ENCODE data around the gene BATF.
A peak's percentile ranks its signal among the peaks of the same experiment; 100 is the strongest.

BATF gene

GRCh38 chr14:75519826-75520728 lies 2.2 kb upstream of the BATF start:
- H3K4me3 ChIP-seq (ENCODE audit: extremely low read depth, insufficient read depth, low read length, poor library complexity, severe bottlenecking): no peak overlapping the region
- 91 to 94% methylated on average over 5 to 6 of the region's 11 CpGs for WGBS, 2 experiments (ENCODE audit: insufficient coverage in 2 of 2)
- no peaks in the 10 kb centered on the region for H3K36me3 ChIP-seq (ENCODE audit: control insufficient read depth, insufficient read depth, low read length)
- no peaks in the 10 kb centered on the region for H3K9me3 ChIP-seq (ENCODE audit: control insufficient read depth, low read length)
- no peak overlapping the region for H3K27ac ChIP-seq (ENCODE audit: low read depth, low read length, severe bottlenecking)
- H3K4me1 ChIP-seq (ENCODE audit: control insufficient read depth, insufficient read depth, low read length, poor library complexity, severe bottlenecking): peaks cover 23% of the 10 kb centered on the region

GRCh38 chr14:75520852-75521251 lies 1.4 kb upstream of the BATF start:
- Histone ChIP-seq H3K36me3 (ENCODE audit: control insufficient read depth, insufficient read depth, low read length) (no peaks in the 10 kb centered on the region), H3K27ac (ENCODE audit: low read depth, low read length, severe bottlenecking) (no peak overlapping the region), H3K9me3 (ENCODE audit: control insufficient read depth, low read length) (no peaks in the 10 kb centered on the region), H3K4me1 (ENCODE audit: control insufficient read depth, insufficient read depth, low read length, poor library complexity, severe bottlenecking) (peaks cover 23% of the 10 kb centered on the region), H3K4me3 (ENCODE audit: extremely low read depth, insufficient read depth, low read length, poor library complexity, severe bottlenecking) (no peak overlapping the region)
- WGBS, 2 experiments (ENCODE audit: insufficient coverage in 2 of 2): 82 to 95% methylated on average over 2 to 3 of the region's 3 CpGs

- Histone ChIP-seq H3K36me3 (ENCODE audit: control insufficient read depth, insufficient read depth, low read length) (no peaks in the 10 kb centered on the region), H3K4me1 (ENCODE audit: control insufficient read depth, insufficient read depth, low read length, poor library complexity, severe bottlenecking) (peaks cover 23% of the 10 kb centered on the region), H3K27ac (ENCODE audit: low read depth, low read length, severe bottlenecking) (no peak overlapping the region), H3K9me3 (ENCODE audit: control insufficient read depth, low read length) (no peaks in the 10 kb centered on the region), H3K4me3 (ENCODE audit: extremely low read depth, insufficient read depth, low read length, poor library complexity, severe bottlenecking) (no peak overlapping the region)
- 87 to 96% methylated on average over 5 to 6 of the region's 11 CpGs for WGBS, 2 experiments (ENCODE audit: insufficient coverage in 2 of 2)
These were observed 662 bp upstream of the BATF start for GRCh38 chr14:75521415-75522199.

- 82 to 92% methylated on average over 1 of the region's 1 CpG for WGBS, 2 experiments (ENCODE audit: insufficient coverage in 2 of 2)
- Histone ChIP-seq H3K4me1 (ENCODE audit: control insufficient read depth, insufficient read depth, low read length, poor library complexity, severe bottlenecking) (peaks cover 23% of the 10 kb centered on the region), H3K36me3 (ENCODE audit: control insufficient read depth, insufficient read depth, low read length) (no peaks in the 10 kb centered on the region), H3K4me3 (ENCODE audit: extremely low read depth, insufficient read depth, low read length, poor library complexity, severe bottlenecking) (no peak overlapping the region), H3K9me3 (ENCODE audit: control insufficient read depth, low read length) (no peaks in the 10 kb centered on the region), H3K27ac (ENCODE audit: low read depth, low read length, severe bottlenecking) (no peak overlapping the region)
These were observed 682 bp downstream of the BATF start for GRCh38 chr14:75522983-75523318.

GRCh38 chr14:75523771-75524171 lies 1.5 kb downstream of the BATF start:
- Histone ChIP-seq H3K4me1 (ENCODE audit: control insufficient read depth, insufficient read depth, low read length, poor library complexity, severe bottlenecking) (peaks cover 23% of the 10 kb centered on the region), H3K27ac (ENCODE audit: low read depth, low read length, severe bottlenecking) (peak overlapping the region; percentile 31), H3K9me3 (ENCODE audit: control insufficient read depth, low read length) (no peaks in the 10 kb centered on the region), H3K36me3 (ENCODE audit: control insufficient read depth, insufficient read depth, low read length) (no peaks in the 10 kb centered on the region), H3K4me3 (ENCODE audit: extremely low read depth, insufficient read depth, low read length, poor library complexity, severe bottlenecking) (no peak overlapping the region)
- 72 to 100% methylated on average over 2 of the region's 3 CpGs for WGBS, 2 experiments (ENCODE audit: insufficient coverage in 2 of 2)

GRCh38 chr14:75525969-75526368 lies 3.7 kb downstream of the BATF start:
- no peak overlapping the region for H3K27ac ChIP-seq (ENCODE audit: low read depth, low read length, severe bottlenecking)
- no peak overlapping the region for H3K4me3 ChIP-seq (ENCODE audit: extremely low read depth, insufficient read depth, low read length, poor library complexity, severe bottlenecking)
- no peaks in the 10 kb centered on the region for H3K36me3 ChIP-seq (ENCODE audit: control insufficient read depth, insufficient read depth, low read length)
- H3K4me1 ChIP-seq (ENCODE audit: control insufficient read depth, insufficient read depth, low read length, poor library complexity, severe bottlenecking): peaks cover 23% of the 10 kb centered on the region
- no peaks in the 10 kb centered on the region for H3K9me3 ChIP-seq (ENCODE audit: control insufficient read depth, low read length)
- 89 to 100% methylated on average over 1 of the region's 1 CpG for WGBS, 2 experiments (ENCODE audit: insufficient coverage in 2 of 2)

- H3K36me3 ChIP-seq (ENCODE audit: control insufficient read depth, insufficient read depth, low read length): no peaks in the 10 kb centered on the region
- H3K4me1 ChIP-seq (ENCODE audit: control insufficient read depth, insufficient read depth, low read length, poor library complexity, severe bottlenecking): peaks cover 12% of the 10 kb centered on the region
- no peaks in the 10 kb centered on the region for H3K9me3 ChIP-seq (ENCODE audit: control insufficient read depth, low read length)
- no peak overlapping the region for H3K4me3 ChIP-seq (ENCODE audit: extremely low read depth, insufficient read depth, low read length, poor library complexity, severe bottlenecking)
- WGBS, 2 experiments (ENCODE audit: insufficient coverage in 2 of 2): 88 to 95% methylated on average over 6 to 7 of the region's 8 CpGs
- no peak overlapping the region for H3K27ac ChIP-seq (ENCODE audit: low read depth, low read length, severe bottlenecking)
These were observed 5.3 kb downstream of the BATF start for GRCh38 chr14:75527449-75528163.

- Histone ChIP-seq H3K9me3 (ENCODE audit: control insufficient read depth, low read length) (no peaks in the 10 kb centered on the region), H3K4me3 (ENCODE audit: extremely low read depth, insufficient read depth, low read length, poor library complexity, severe bottlenecking) (no peak overlapping the region), H3K4me1 (ENCODE audit: control insufficient read depth, insufficient read depth, low read length, poor library complexity, severe bottlenecking) (peaks cover 5% of the 10 kb centered on the region), H3K27ac (ENCODE audit: low read depth, low read length, severe bottlenecking) (no peak overlapping the region), H3K36me3 (ENCODE audit: control insufficient read depth, insufficient read depth, low read length) (no peaks in the 10 kb centered on the region)
- WGBS, 2 experiments (ENCODE audit: insufficient coverage in 2 of 2): 93 to 96% methylated on average over 3 of the region's 3 CpGs
These were observed 9.0 kb downstream of the BATF start for GRCh38 chr14:75531256-75531655.

GRCh38 chr14:75531660-75532317 lies 9.5 kb downstream of the BATF start:
- Histone ChIP-seq H3K27ac (ENCODE audit: low read depth, low read length, severe bottlenecking) (no peak overlapping the region), H3K36me3 (ENCODE audit: control insufficient read depth, insufficient read depth, low read length) (no peaks in the 10 kb centered on the region), H3K4me1 (ENCODE audit: control insufficient read depth, insufficient read depth, low read length, poor library complexity, severe bottlenecking) (peaks cover 5% of the 10 kb centered on the region), H3K4me3 (ENCODE audit: extremely low read depth, insufficient read depth, low read length, poor library complexity, severe bottlenecking) (no peak overlapping the region), H3K9me3 (ENCODE audit: control insufficient read depth, low read length) (no peaks in the 10 kb centered on the region)
- WGBS, 2 experiments (ENCODE audit: insufficient coverage in 2 of 2): 88 to 89% methylated on average over 4 of the region's 5 CpGs

All from mesodermal cell (in vitro differentiated cells).